MM.1S (cell line): ENCODE data around the gene PMAIP1.

Experiments used
- DNase-seq: peaks from one replicate; pipeline ENCODE4 v3.0.0-alpha.2; 2015
- H2AFZ ChIP-seq: fragments of 300-600 bp; sonication (generic); 2 replicates; pipeline ENCODE4 v1.6.0; 2016; ENCODE audit warnings: antibody characterized with exemption, low read length
- H3F3A ChIP-seq: fragments of 300-600 bp; sonication (generic); 2 replicates; pipeline ENCODE4 v1.6.1; 2016; ENCODE audit warnings: mild to moderate bottlenecking, antibody characterized with exemption, low read length, moderate library complexity, mixed read lengths; ENCODE audit not compliant: insufficient read depth
- H3K27ac ChIP-seq: fragments of 300-600 bp; sonication (generic); 2 replicates; pipeline ENCODE4 v1.5.1; 2016; ENCODE audit warnings: mild to moderate bottlenecking, low read length
- H3K27me3 ChIP-seq: fragments of 300-600 bp; sonication (generic); replicated peaks from 2 replicates; pipeline ENCODE4 v1.6.0; 2016; ENCODE audit warnings: low read length; ENCODE audit not compliant: insufficient read depth
- H3K36me3 ChIP-seq: fragments of 300-600 bp; sonication (generic); replicated peaks from 2 replicates; pipeline ENCODE4 v1.6.1; 2016; ENCODE audit warnings: mild to moderate bottlenecking, low read length, mixed read lengths; ENCODE audit not compliant: insufficient read depth
- H3K4me1 ChIP-seq: fragments of 300-600 bp; sonication (generic); 2 replicates; pipeline ENCODE4 v1.6.1; 2016; ENCODE audit warnings: low read length, mixed read lengths
- H3K4me2 ChIP-seq: fragments of 300-600 bp; sonication (generic); 2 replicates; pipeline ENCODE4 v1.6.0; 2016; ENCODE audit warnings: low read depth, low read length
- H3K4me3 ChIP-seq: fragments of 300-600 bp; sonication (generic); 2 replicates; pipeline ENCODE4 v1.5.1; 2016; ENCODE audit warnings: low read length, mixed read lengths
- H3K79me2 ChIP-seq: fragments of 300-600 bp; sonication (generic); 2 replicates; pipeline ENCODE4 v1.6.1; 2016; ENCODE audit warnings: mixed run types, low read length, mixed read lengths
- H3K9ac ChIP-seq: fragments of 300-600 bp; sonication (generic); 2 replicates; pipeline ENCODE4 v1.6.1; 2016; ENCODE audit warnings: low read length, mixed read lengths
- H3K9me2 ChIP-seq: fragments of 300-600 bp; sonication (generic); replicated peaks from 2 replicates; pipeline ENCODE4 v1.6.1; 2016; ENCODE audit warnings: mild to moderate bottlenecking, low read length, mixed read lengths; ENCODE audit not compliant: insufficient read depth
- H3K9me3 ChIP-seq: fragments of 300-600 bp; sonication (generic); replicated peaks from 2 replicates; pipeline ENCODE4 v1.6.1; 2016; ENCODE audit warnings: mild to moderate bottlenecking, low read length, mixed read lengths; ENCODE audit not compliant: insufficient read depth
- H4K20me1 ChIP-seq: fragments of 300-600 bp; sonication (generic); 2 replicates; pipeline ENCODE4 v1.6.1; 2016; ENCODE audit warnings: mild to moderate bottlenecking, low read length, moderate library complexity, mixed read lengths; ENCODE audit not compliant: insufficient read depth
- EZH2 ChIP-seq: fragments of 300-600 bp; sonication (generic); optimal IDR thresholded peaks from 2 replicates; pipeline ENCODE3; 2017; ENCODE audit warnings: low read depth, mild to moderate bottlenecking, antibody characterized with exemption, low read length, mixed read lengths
- EZH2phosphoT487 ChIP-seq: fragments of 300-600 bp; sonication (generic); IDR thresholded peaks from 2 replicates; pipeline ENCODE4 v1.6.1; 2018; ENCODE audit warnings: antibody characterized with exemption, low read length
- TF ChIP-seq, protein P1 (sequence below): fragments of 300-600 bp; sonication (generic); IDR thresholded peaks from 2 replicates; pipeline ENCODE4 v1.5.1; 2016; ENCODE audit warnings: antibody characterized with exemption, low read length, mixed read lengths

PMAIP1 gene

DNA sequence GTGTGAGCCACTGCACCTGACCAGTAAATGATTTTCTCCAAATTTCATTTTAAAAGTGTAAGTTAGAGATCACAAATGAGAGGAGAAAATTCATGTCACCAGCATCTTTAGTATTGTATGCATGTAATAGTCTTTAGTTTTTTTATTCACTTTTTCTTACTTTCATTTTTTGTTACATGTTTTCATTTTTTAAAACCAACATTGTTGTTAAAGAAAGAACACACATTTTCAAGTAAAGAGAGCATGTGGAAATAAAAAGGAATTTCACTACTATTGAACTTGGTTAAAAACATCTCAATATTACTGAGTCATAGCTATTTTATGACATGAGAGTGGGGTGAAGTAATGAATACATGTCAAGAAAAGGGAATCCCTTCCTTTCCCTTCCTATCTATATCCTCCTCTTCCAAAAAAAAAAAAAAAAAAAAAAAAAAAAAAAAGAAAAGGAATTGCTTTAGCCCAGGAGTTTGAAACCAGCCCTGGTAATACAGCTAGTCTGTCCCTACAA is 29.1 kb upstream of the PMAIP1 start:
- H3K27ac ChIP-seq = no peak overlapping the region
- H3K4me2 ChIP-seq = no peak overlapping the region
- TF ChIP-seq, protein P1, sequence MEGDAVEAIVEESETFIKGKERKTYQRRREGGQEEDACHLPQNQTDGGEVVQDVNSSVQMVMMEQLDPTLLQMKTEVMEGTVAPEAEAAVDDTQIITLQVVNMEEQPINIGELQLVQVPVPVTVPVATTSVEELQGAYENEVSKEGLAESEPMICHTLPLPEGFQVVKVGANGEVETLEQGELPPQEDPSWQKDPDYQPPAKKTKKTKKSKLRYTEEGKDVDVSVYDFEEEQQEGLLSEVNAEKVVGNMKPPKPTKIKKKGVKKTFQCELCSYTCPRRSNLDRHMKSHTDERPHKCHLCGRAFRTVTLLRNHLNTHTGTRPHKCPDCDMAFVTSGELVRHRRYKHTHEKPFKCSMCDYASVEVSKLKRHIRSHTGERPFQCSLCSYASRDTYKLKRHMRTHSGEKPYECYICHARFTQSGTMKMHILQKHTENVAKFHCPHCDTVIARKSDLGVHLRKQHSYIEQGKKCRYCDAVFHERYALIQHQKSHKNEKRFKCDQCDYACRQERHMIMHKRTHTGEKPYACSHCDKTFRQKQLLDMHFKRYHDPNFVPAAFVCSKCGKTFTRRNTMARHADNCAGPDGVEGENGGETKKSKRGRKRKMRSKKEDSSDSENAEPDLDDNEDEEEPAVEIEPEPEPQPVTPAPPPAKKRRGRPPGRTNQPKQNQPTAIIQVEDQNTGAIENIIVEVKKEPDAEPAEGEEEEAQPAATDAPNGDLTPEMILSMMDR = no peak
- no peak for TF ChIP-seq EZH2phosphoT487
- DNase-seq = no peak
- H3K4me1 ChIP-seq = peaks cover 1% of the 10 kb centered on the region; the same call in 1 of the 2 replicates
- no peaks in the 10 kb centered on the region for H3K9me2 ChIP-seq
- H3K36me3 ChIP-seq = no peaks in the 10 kb centered on the region
- H3K4me3 ChIP-seq = no peak overlapping the region
- no peak overlapping the region for H3K9ac ChIP-seq
- H4K20me1 ChIP-seq = no peaks in the 10 kb centered on the region
- no peaks in the 10 kb centered on the region; the same call in 1 of the 2 replicates for H3K27me3 ChIP-seq
- no peaks in the 10 kb centered on the region for H3K79me2 ChIP-seq
- H2AFZ ChIP-seq = no peak overlapping the region
- no peaks in the 10 kb centered on the region for H3K9me3 ChIP-seq
- H3F3A ChIP-seq = no peaks in the 10 kb centered on the region

- no peak for TF ChIP-seq EZH2
- TF ChIP-seq, protein P1 = no peak
- no peak for TF ChIP-seq EZH2phosphoT487
- Histone ChIP-seq H3K4me1 (peaks cover 13% of the 10 kb centered on the region), H3K27me3 (no peaks in the 10 kb centered on the region; the same call in 1 of the 2 replicates), H3K9me3 (no peaks in the 10 kb centered on the region), H3K9ac (no peak overlapping the region), H3K27ac (no peak overlapping the region), H3K36me3 (no peaks in the 10 kb centered on the region), H4K20me1 (no peaks in the 10 kb centered on the region), H3K4me3 (no peak overlapping the region), H2AFZ (no peak overlapping the region), H3F3A (peaks cover 7% of the 10 kb centered on the region), H3K9me2 (no peaks in the 10 kb centered on the region), H3K79me2 (no peaks in the 10 kb centered on the region), H3K4me2 (no peak overlapping the region)
- DNase-seq = no peak
Measured at GRCh38 chr18:59871711-59872362, 28.0 kb upstream of the PMAIP1 start.

DNA sequence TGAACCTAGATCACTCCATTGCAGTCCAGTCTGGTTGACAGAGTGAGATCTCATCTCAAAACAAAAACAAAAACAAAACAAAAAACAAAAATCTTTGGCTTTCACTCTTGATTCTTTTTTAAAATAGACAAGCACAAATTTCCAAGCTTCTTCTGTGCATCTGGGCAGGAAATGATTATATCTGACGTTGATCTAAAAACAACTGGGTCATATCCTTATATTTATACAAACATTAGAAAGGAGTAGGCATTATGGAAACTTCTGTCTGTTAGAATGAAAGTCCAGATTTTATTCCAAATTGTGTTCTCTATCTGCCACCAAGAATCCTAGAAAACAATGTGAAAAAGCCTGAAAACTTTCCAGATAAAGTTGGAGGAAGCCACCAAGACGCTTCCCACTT is 26.2 kb upstream of the PMAIP1 start:
- TF ChIP-seq EZH2 (no peak), EZH2phosphoT487 (no peak)
- TF ChIP-seq, protein P1 = no peak
- H3K79me2 ChIP-seq = no peaks in the 10 kb centered on the region
- peaks cover 7% of the 10 kb centered on the region for H3F3A ChIP-seq
- no peak for DNase-seq
- H3K9me2 ChIP-seq = no peaks in the 10 kb centered on the region
- no peak overlapping the region for H3K4me2 ChIP-seq
- no peak overlapping the region for H2AFZ ChIP-seq
- no peak overlapping the region for H3K9ac ChIP-seq
- no peaks in the 10 kb centered on the region for H3K9me3 ChIP-seq
- H3K27ac ChIP-seq = no peak overlapping the region
- H3K4me3 ChIP-seq = no peak overlapping the region
- H3K4me1 ChIP-seq = peaks cover 14% of the 10 kb centered on the region
- peaks cover 13% of the 10 kb centered on the region; the same call in 1 of the 2 replicates for H3K27me3 ChIP-seq
- H4K20me1 ChIP-seq = no peaks in the 10 kb centered on the region
- no peaks in the 10 kb centered on the region for H3K36me3 ChIP-seq
